OCI-LY3 (cell line): ENCODE results near the gene GATAD1.

ENCODE experiments used
- EZH2phosphoT487 ChIP-seq: fragments of 200-600 bp; shearing (Covaris generic); IDR thresholded peaks from 2 replicates; pipeline ENCODE4 v1.6.1; 2018; ENCODE audit warnings: antibody characterized with exemption, mixed run types, low read depth
- TF ChIP-seq, protein P1 (sequence below): fragments of 200-600, 300-600 bp; sonication (generic); IDR thresholded peaks from 2 replicates; pipeline ENCODE4 v1.5.1; 2014; ENCODE audit warnings: antibody characterized with exemption, low read length, low read depth

DNA sequence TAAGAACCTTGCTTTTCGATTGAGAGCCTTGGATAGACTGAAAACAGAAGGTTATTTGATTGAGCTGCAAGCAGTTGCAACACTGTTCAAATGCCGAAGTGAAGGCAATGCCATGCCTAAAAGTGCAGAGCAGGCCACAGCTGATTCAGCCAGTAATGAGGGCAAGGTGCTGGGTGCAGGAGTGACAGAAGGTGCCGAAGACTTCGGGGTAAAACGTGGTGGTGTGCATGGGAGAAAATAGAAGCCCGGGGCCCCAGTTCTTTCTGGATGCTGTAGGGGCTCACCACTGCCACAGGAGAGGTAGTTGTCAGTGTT, 43.6 kb upstream of the GATAD1 start:
- TF ChIP-seq, protein P1, sequence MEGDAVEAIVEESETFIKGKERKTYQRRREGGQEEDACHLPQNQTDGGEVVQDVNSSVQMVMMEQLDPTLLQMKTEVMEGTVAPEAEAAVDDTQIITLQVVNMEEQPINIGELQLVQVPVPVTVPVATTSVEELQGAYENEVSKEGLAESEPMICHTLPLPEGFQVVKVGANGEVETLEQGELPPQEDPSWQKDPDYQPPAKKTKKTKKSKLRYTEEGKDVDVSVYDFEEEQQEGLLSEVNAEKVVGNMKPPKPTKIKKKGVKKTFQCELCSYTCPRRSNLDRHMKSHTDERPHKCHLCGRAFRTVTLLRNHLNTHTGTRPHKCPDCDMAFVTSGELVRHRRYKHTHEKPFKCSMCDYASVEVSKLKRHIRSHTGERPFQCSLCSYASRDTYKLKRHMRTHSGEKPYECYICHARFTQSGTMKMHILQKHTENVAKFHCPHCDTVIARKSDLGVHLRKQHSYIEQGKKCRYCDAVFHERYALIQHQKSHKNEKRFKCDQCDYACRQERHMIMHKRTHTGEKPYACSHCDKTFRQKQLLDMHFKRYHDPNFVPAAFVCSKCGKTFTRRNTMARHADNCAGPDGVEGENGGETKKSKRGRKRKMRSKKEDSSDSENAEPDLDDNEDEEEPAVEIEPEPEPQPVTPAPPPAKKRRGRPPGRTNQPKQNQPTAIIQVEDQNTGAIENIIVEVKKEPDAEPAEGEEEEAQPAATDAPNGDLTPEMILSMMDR, result no peak
- TF ChIP-seq EZH2phosphoT487, result no peak
